Neural cell (in vitro differentiated cells): ENCODE data around the gene KIRREL2.

Experiments used
- CTCF ChIP-seq: fragments of 450-650 bp; IDR thresholded peaks from 2 replicates; pipeline ENCODE4 v1.5.1; 2014; ENCODE audit warnings: antibody characterized with exemption, mild to moderate bottlenecking, moderate library complexity; ENCODE audit not compliant: poor library complexity, severe bottlenecking
- EP300 ChIP-seq: fragments of 450-650 bp; conservative IDR thresholded peaks from 2 replicates; pipeline ENCODE4 v1.6.1; 2014; ENCODE audit warnings: antibody characterized with exemption, mild to moderate bottlenecking, moderate library complexity; ENCODE audit not compliant: poor library complexity, severe bottlenecking
- EZH2 ChIP-seq: fragments of 200-600, 300-800 bp; shearing (Covaris generic), sonication (generic); IDR thresholded peaks from 2 replicates; pipeline ENCODE4 v1.6.1; 2014; ENCODE audit warnings: antibody characterized with exemption, low read length, borderline replicate concordance, mild to moderate bottlenecking; ENCODE audit not compliant: insufficient read depth, poor library complexity, severe bottlenecking
- POLR2AphosphoS5 ChIP-seq: IDR thresholded peaks from 2 replicates; pipeline ENCODE4 v1.6.1; 2012
- RAD21 ChIP-seq: fragments of 450-650 bp; conservative IDR thresholded peaks from 2 replicates; pipeline ENCODE4 v1.6.1; 2014; ENCODE audit warnings: antibody characterized with exemption, mild to moderate bottlenecking, moderate library complexity
- SMC3 ChIP-seq: fragments of 450-650 bp; conservative IDR thresholded peaks from 2 replicates; pipeline ENCODE4 v1.6.1; 2014; ENCODE audit warnings: antibody characterized with exemption, mild to moderate bottlenecking, moderate library complexity; ENCODE audit not compliant: poor library complexity
- TAF1 ChIP-seq: IDR thresholded peaks from 2 replicates; pipeline ENCODE4 v1.6.1; 2012; ENCODE audit warnings: low read depth

GRCh38 chr19:35890113-35890650 lies 33.5 kb downstream of the KIRREL2 start:
- TF ChIP-seq POLR2AphosphoS5 (no peak), SMC3 (no peak), CTCF (no peak), EP300 (no peak), EZH2 (no peak), RAD21 (no peak), TAF1 (no peak)
